HL-60 (cell line): ENCODE data around the gene PROK1.

Experiments
- CTCF ChIP-seq: IDR thresholded peaks from one replicate; pipeline ENCODE4 v1.5.1; 2011; ENCODE audit warnings: low read length, control low read depth, inconsistent platforms; ENCODE audit not compliant: insufficient read depth
- GABPA ChIP-seq: IDR thresholded peaks from 2 replicates; pipeline ENCODE4 v1.6.1; 2012; ENCODE audit warnings: low read depth
- POLR2AphosphoS5 ChIP-seq: IDR thresholded peaks from 2 replicates; pipeline ENCODE4 v1.6.1; 2012; ENCODE audit warnings: low read depth
- REST ChIP-seq: IDR thresholded peaks from 2 replicates; pipeline ENCODE4 v1.6.1; 2012; ENCODE audit warnings: low read depth; ENCODE audit not compliant: insufficient replicate concordance

DNA sequence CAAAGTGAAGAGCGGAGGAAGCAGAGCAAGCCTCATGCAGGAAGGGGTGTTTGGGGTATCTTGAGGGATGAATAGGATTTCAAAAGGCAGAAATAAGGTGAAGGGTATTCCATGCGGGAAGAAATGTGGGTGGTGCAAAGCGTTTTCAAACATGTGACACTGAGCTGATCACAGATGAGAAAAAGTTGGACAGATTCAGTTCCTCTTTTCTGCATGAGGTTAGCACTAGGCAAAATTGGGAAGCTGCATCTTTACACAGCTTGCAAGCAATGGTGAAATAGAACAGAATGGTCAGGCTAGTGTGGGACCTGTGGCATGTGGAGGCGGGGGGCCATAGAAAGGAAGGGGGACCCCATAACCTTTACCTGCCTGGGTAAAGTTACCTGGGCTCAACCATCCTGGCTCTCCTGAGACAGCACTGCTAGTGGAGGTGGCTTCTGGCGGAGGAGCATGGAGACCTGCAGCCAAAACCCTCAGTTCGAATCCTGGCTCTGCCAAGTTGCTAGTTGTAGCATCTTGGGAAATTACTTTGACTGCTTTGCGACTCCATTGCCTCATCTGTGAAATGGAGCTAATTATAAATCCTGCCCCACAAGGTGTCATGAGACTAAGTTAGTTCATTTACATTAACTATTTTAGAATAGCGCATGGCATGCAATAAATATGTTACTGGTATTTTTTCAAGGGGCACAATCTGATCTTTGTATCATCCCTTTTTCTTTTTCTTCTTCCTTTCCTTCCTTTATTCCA, 51.6 kb downstream of the PROK1 start:
- TF ChIP-seq CTCF (no peak), POLR2AphosphoS5 (no peak), GABPA (no peak), REST (no peak)
